ENCODE measurements around the gene DOCK4.

DOCK4 gene

DNA sequence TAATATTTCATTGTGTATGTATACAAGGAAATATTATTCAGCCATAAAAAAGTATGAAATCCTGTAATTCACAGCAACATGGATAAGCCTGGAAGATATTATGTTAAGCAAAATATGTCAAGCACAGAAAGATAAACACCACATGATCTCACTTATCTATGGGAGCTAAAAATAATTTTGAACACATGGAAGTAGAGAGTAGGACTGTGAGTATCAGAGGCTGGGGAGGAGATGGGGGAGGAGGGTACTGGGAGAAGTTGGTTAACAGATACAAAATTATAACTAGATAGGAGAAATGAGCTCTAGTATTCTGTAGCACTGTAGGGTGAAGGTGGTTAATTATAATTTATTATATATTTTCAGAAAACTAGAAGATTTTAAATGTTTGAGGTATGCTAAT is 132.7 kb downstream of the DOCK4 start:
- no peak for DNase-seq (ENCODE audit: low spot score)

DNA sequence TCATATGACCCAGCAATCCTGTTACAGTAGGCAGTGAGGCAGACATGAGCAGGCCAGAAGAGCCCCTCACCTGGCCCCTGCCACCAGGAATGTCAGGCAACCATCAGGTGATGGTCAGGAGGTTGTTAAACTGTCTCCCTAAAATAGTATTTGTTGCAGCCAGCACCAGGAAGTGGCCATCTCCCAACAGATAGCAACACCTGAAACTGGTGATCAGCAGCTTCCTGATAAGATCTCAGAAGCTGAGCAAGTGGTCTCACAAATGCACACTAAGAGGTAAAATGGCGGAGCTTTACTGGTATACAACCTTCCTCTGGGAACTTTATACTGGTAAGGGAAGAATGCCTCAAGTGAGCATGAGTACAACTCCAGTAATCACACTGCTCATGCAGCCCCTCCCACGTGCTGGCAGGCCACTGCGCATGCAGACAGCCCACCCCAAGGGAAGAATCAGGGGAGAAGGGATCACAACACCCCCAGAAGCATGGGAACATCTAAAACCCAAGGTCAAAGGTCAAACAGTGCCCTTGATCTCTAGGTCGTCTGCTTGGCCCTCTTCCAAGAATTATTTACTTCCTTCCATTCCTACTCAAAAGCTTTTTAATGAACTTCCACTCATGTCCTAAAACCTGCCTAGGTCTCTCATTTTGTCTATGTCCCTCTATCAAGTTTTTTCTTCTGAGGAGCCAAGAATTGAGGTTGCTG is 133.5 kb downstream of the DOCK4 start:
- no peak for DNase-seq (ENCODE audit: low spot score)

- DNase-seq (ENCODE audit: low spot score), result no peak
These were observed 134.3 kb downstream of the DOCK4 start for GRCh38 chr7:112071856-112072255.

GRCh38 chr7:112070674-112071256 is 135.4 kb downstream of the DOCK4 start:
- no peak for DNase-seq (ENCODE audit: low spot score)

DNA sequence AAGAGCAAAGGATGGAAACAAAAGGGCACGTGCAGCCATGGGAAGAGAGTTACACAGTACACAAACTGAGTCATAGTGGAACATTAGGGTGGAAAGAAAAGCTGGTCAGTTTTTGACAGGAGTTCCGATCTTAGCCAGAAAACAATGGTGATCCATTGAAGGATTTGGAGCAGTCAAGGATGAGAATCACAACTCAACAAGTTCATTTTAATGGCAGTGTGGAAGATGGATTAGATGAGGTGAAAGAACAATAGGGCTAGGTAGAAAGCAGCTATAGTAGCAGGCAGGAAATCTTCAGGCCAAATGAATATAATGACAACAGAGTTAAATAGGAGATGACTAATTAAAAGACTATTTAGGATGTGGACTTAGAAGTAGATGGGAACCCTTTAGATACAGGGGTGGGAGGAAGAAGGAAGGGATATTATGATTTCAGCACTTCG is 136.3 kb downstream of the DOCK4 start:
- DNase-seq (ENCODE audit: low spot score), result no peak

DNA sequence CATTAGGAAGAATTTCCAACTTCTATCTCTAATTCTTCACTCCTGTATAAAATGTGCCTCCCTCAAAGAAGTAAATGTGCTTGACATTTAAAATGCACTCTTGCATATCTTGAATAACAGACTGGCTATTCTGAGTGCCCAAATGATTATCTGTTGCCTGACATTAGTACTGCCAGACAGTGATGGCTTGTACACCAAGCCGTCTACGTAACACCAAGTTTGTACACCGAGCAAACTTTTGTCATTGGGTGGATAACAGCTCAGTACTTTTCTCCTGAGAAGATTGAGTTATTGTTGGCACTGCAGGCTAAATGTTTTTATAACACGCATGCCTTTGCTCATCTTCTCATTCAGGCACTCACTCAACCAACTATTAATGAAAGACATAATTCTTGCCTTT is 137.2 kb downstream of the DOCK4 start:
- DNase-seq (ENCODE audit: low spot score), result no peak

- no peak for DNase-seq (ENCODE audit: low spot score)
These were observed 138.3 kb downstream of the DOCK4 start for GRCh38 chr7:112067632-112068540.

DNA sequence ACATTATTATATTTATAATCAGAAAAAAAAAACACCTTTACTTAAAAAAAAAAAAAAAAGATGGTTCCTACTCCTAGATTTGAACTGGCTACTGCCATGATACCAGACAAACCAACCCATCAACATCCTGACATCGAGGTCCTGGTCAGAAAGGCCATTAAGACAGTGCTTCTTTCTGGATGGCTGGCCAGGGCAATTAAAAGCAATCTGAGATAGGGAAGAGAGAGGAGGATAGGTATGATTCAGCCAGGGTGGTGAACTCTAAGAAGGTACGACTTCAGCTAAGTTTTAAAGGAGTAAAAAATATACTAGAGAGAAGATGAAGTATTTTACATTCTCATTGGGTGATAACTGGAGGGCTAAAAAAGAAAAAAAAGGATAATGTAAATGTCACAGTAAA is 139.0 kb downstream of the DOCK4 start:
- no peak for DNase-seq (ENCODE audit: low spot score)

- DNase-seq (ENCODE audit: low spot score), result no peak
These were observed 140.4 kb downstream of the DOCK4 start for GRCh38 chr7:112065758-112066157.

DNA sequence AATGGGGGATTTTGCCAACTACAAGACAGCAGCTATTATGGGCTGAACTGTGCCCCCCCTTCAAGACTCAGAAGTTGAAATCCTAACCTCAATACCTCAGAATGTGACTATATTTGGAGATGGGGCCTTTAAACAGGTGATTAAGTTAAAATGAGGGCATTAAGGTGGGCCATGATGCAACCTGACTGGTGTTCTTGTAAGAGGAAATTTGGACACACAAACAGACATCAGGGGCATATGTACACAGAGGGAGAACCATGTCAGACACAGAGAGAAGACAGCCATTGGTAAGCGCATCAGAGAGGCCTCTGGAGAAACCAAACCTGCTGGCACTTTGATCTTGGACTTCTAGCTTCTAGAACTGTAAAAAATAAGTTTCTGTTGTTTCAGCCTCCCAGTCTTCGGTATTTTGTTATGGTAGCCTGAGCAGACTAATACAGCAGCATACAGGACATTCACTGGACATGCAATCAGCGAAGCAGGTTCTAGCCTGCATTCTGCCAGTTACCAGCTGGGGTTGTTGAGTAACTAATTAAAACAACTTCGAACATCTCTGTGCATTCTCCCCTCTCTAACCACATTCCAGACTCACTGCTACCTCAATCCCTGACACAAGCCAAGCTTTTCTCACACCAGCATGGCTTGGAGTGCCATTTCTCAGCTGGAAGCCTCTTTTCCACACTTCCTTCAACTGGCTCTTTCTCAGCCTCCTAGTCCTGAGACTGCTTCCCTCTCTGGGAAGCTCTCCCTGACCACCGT is 141.4 kb downstream of the DOCK4 start:
- no peak for DNase-seq (ENCODE audit: low spot score)

DNA sequence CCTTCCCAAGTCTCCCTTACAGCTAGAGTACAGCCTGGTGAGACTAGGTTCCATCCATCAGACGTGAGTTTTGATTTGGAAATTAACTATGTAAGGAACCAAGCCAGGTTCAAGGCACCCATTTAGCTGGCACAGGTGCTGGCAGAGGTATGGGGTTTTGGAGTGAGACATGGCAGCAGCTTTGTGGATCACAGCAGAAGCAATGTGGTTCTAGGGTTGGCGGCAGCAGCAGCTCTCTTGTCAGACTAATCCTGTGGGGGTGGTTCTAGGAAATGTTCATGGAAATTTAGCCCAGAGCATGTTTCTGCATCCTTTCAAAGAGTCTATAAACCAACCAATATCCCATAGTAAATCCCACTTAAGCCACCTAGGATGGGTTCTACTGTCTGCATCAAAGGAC is 142.2 kb downstream of the DOCK4 start:
- no peak for DNase-seq (ENCODE audit: low spot score)

DNA sequence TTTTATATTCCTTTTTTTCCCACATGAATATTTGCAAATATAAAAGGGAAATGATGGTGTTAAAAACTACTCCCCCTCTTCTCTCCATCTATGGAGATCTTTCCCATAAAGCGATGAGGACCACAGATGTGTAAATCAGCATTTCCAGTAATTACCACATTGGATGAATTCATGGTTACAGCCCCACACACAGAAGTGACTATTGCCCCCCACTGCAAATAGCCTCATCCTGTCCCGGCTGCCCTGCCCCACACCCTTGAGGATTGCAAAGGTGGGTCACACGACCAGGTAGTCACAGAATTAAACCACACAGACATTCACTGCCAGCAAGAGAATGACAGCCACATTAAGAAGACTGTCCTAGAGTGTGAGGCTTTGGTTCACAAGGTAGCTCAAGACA is 145.1 kb downstream of the DOCK4 start:
- DNase-seq (ENCODE audit: low spot score), result no peak

DNA sequence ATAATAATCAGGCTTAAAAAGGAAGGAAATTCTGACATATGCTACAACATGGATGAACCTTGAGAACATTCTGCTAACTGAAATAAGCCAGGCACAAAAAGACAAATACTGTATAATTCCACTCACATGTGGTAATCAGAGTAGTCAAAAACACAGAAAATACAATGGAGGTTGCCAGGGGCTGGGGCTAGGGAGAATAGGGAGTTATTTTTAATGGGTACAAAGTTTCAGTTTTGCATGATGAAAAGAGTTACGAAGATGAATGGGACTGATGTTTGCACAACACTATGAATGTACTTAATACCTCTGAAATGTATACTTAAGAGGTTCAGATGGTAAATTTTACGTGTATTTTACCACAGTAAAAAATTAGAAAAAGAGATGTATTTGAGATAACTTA is 145.6 kb downstream of the DOCK4 start:
- no peak for DNase-seq (ENCODE audit: low spot score)

DNA sequence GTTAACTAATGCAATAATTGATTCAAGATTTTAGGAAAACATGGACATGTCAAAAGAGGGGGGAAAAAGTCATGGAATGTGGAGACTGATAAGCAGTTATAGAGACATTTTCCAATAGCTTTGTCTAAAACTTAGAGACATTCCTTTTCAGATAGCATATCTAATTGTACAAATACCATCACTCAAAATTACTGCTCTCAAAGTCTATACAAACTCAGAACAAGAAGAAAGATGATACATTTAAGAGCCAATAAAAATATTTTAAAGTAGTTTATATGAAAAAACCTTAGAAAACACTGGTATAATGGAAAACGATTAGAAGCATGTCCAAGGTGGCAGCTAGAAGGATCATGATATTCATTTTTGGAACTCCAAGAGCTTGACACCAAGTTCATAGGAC is 146.5 kb downstream of the DOCK4 start:
- no peak for DNase-seq (ENCODE audit: low spot score)

- DNase-seq (ENCODE audit: low spot score), result no peak
These were observed 147.5 kb downstream of the DOCK4 start for GRCh38 chr7:112058686-112059085.

DNA sequence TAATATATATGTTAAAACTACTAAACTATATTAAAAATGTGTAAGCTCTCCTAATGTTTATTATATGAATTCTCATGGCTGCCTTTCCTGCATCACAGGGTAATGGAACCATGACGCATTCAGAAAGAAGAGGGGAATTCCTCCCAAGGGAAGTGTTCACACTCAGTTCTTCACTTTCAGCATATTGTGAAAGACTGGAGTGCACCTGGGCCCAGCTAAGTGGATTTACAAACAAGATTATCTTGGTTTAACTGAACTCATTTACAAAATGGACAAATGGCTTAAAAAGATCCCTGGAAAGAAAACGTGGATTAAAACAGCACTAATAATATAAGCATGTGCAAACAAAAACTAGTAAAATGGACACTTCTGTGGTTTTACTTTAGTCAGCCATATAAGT is 149.8 kb downstream of the DOCK4 start:
- DNase-seq (ENCODE audit: low spot score), result peak; percentile 79

GRCh38 chr7:112053737-112054069 is 152.5 kb downstream of the DOCK4 start:
- DNase-seq (ENCODE audit: low spot score), result no peak

DNA sequence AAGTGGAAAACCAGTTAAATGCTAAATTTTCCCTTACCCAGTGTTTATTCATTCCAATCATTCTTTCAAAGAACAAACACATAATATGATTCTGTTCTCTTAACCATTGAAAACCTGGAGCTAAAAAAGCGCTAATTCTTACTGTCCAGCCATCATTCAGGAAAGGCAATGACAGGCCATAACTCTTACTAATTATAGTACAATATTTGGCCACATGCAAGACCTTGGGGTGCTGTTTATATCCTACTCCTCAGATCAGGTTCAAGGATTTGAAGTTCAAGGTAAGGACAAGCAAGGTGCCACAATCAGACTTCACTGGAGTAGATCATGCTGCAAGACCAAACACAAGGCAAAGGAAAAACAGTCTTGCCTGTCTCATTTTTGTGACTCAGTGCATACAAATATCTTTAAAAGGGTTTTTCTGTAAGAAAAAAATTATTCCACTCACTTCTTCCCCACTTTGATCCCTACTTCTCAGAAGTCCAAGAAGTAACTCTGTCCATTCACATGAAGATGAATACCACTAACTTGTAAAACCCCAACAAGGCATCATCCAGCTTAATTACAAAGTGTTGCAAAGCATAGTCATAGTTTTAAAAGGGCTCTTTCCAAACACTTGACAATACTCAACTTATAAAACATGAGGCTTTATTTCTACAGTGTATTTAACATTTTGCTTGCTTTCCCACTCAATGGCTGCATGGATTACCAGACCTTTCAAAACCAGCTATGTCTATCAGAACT is 153.0 kb downstream of the DOCK4 start:
- no peak for DNase-seq (ENCODE audit: low spot score)

DNA sequence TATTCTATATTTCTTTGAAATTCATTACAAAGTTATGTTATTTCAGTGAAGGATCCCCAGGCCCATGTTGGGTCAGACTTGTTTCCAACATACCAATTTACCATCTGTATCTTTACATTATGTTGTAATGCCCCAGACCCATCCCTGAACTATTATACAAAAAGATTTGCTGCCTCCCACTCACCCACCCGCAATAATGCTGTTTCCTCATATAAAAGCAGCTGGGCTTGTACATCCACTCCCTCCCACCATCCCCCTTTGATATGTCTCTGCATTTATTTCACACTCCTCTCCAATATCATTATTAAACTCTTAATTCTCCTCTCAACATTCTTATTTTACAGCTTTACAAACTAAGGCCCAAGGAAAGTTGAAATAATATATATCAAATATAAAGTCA is 153.7 kb downstream of the DOCK4 start:
- DNase-seq (ENCODE audit: low spot score), result no peak

DNA sequence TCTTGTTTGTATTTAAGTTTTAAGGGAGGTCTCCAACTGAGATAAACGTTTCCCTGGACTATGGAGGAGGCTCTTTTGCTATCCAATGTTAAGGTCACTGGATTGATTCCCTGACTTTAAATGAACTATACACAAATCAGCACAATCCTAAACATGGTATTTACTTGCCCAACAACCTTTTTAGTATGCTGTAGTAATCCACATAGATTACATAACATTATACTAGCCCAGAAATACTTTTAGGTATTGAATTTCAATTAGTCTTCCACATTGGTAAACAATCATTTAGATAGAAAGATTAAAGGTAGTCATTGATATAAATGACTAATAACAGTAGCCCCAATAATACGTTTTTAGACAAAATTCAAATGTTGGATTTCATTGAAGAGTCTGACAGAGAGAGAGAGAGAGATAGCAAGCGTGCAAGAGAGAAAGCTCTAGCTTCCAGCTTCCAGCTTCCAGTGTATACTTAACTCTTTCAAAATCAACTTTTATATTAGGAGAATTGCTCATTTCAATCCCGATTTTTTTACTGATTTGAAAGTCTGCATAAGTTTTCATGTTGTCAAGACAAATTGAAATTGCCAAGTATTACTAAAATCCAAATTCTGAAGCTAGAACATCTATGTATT is 155.8 kb downstream of the DOCK4 start:
- no peak for DNase-seq (ENCODE audit: low spot score)

GRCh38 chr7:112049555-112050249 is 156.5 kb downstream of the DOCK4 start:
- no peak for DNase-seq (ENCODE audit: low spot score)
